AG10803 (cell line): ENCODE data around the gene PKN2.

Source experiments
- DNase-seq: peaks from one replicate; pipeline ENCODE4 v3.0.0; 2010; ENCODE audit warnings: low read depth
- H3K4me3 ChIP-seq: 2 replicates; pipeline ENCODE4 v1.5.1; 2011; ENCODE audit warnings: mild to moderate bottlenecking, low read length, control low read depth
- TF ChIP-seq, protein P1 (sequence below): conservative IDR thresholded peaks from 2 replicates; pipeline ENCODE4 v1.5.1; 2011; ENCODE audit warnings: mild to moderate bottlenecking, low read length, control low read depth, inconsistent platforms

The PKN2 gene

DNA sequence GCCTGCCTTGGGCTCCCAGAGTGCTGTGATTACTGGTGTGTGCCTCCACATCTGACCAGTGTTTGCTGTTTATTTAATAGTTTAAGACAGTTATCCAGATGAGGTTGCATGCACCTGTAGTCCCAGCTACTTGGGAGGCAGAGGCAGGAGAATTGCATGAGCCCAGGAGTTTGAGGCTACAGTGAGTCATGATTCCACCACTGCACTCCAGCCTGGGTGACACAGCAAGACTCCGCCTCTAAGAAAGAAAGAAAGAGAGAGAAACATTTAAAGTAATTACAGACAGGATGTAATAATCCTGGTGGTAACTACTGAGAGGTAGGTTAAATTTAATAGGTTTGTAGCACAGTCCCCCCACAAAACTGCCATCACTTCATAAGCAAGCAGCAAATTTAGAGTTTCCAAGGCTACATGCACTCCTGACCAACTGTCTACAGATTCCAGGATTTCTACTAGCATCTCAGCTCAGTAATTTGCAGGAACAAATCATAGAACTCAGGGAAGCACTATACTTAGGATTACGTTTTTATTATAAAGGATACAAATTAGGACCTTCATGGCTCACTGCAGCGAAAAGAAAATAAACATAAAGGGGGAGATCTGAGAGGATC is 89.6 kb downstream of the PKN2 start:
- TF ChIP-seq, protein P1, sequence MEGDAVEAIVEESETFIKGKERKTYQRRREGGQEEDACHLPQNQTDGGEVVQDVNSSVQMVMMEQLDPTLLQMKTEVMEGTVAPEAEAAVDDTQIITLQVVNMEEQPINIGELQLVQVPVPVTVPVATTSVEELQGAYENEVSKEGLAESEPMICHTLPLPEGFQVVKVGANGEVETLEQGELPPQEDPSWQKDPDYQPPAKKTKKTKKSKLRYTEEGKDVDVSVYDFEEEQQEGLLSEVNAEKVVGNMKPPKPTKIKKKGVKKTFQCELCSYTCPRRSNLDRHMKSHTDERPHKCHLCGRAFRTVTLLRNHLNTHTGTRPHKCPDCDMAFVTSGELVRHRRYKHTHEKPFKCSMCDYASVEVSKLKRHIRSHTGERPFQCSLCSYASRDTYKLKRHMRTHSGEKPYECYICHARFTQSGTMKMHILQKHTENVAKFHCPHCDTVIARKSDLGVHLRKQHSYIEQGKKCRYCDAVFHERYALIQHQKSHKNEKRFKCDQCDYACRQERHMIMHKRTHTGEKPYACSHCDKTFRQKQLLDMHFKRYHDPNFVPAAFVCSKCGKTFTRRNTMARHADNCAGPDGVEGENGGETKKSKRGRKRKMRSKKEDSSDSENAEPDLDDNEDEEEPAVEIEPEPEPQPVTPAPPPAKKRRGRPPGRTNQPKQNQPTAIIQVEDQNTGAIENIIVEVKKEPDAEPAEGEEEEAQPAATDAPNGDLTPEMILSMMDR: no peak; the same call in 1 of the 2 replicates
- DNase-seq: peak; percentile 35
- H3K4me3 ChIP-seq: no peak overlapping the region

DNA sequence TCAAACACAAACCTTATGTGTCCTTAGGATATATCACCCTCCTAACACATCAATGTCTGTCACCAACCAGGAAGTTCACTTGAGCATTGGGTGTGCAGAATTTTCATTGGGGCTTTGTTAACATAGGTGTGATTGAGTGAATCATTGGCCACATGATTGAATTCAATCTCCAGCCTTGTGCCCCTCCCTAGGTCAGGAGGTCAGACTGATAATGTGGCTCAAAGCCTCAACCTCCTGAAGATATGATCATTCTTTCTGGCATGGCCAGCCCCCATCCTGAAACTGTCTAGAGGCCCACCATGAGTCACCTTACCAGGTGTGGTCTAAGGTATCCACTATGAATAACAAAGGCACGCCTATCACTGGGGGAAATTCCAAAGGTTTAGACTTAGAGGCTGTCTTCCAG is 90.1 kb downstream of the PKN2 start:
- no peak for DNase-seq

DNA sequence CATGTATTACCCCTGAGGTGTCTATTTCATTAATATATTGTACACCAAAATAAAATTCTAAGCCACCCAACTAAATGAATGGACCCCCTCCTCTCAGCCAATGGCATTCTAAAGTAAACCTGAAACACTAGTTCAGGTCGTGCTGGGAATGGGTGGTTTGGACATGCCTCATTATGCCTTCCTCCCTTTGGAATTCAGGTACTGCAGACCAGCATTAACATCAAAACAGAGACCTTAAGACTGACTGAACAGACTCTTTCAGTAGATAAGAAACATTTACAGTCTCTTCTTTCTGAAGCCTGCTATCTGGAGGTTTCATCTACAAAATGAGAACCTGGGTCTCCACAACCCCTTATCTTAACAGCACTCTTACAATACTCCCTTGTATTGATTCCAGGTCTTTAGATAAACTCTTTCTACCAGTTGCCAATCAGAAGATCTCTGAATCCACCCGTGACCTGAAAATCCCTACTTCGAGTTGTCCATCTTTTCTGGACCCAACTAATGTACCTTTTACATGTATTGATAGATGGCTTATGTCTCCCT is 93.6 kb downstream of the PKN2 start:
- no peak overlapping the region for H3K4me3 ChIP-seq
- TF ChIP-seq, protein P1: no peak
- DNase-seq: no peak

More for the DNA sequence above, 90.1 kb downstream of the PKN2 start:
- no peak overlapping the region for H3K4me3 ChIP-seq
- TF ChIP-seq, protein P1: no peak

DNA sequence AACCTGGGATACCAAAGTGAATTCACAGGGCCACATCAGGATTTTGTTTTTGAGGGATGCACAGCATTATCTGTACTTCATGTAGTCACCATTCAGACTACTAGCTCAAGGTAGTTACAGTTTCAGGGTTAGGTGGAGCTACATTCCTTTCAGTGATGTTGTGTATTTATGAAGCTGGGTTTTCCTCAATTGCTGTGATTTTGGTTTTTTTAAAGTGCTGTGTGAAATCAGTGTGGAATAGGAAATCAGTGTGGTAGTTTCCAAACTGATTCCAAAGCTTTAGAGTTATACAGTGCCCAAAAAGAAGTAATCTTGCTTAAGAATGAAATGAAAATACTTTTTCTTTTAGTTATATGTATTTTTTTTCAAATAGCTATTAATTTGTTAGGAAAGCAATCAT is 95.8 kb downstream of the PKN2 start:
- TF ChIP-seq, protein P1: no peak
- H3K4me3 ChIP-seq: no peak overlapping the region
- no peak for DNase-seq

DNA sequence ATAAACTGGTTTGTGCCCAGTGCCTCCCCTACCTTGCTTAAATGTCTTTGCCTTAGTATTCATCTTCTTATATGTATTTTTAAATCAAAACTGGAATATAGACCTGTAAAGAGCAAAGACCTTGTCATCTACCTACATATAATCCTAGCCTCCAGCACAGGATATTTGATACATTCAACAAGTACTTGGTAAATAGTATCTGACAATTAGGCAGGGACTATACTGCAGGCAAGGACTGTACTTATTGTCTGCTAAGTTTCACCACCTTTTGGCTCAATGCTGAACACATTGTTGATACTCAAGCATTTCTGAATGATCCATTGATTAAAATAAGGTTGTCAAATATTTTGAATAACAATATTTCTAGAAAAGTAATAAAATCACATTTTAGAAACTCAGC is 96.4 kb downstream of the PKN2 start:
- TF ChIP-seq, protein P1: no peak
- no peak overlapping the region for H3K4me3 ChIP-seq
- DNase-seq: no peak

DNA sequence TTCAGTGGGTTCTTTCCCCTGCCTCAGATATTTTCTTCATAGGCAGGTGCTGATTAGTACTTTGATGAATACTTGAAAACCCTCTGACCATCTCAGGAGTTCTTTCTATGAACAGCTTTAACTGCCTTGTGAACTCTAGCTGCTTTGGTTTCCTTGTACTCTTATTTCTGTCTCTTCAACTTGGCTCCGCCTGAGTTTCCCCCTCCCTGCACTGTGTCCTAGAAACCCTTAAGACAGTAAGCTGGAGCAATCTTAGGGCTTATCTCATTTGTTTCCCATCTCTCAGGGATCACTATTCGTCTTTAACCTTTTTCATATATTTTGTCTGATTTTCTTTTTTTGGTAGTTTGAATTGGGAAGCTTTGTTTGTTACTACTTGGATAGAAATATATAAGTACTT is 99.1 kb downstream of the PKN2 start:
- TF ChIP-seq, protein P1: no peak
- H3K4me3 ChIP-seq: no peak overlapping the region
- no peak for DNase-seq

DNA sequence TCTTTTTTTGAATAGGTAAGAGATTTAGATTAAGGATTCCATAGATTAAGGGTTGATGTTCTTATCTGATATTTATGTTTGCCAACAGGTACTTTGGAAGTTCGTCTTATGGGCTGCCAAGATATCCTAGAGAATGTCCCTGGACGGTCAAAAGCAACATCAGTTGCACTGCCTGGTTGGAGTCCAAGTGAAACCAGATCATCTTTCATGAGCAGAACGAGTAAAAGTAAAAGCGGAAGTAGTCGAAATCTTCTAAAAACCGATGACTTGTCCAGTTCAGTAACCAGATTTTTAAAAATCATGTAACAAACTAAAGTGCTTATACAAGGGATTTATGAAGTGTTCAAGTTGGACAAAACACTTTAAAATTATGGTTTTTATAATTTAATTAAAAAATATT is 100.5 kb downstream of the PKN2 start:
- DNase-seq: no peak
- H3K4me3 ChIP-seq: no peak overlapping the region
- TF ChIP-seq, protein P1: no peak
